Cerebellar nuclear complex (tissue), 1 donor: Measurements from ENCODE around the gene SPOCK1.

ENCODE experiments used
- DNase-seq, 2 experiments: peaks; one replicate each; lab custom pipeline; 2025; lab: John Stamatoyannopoulos, UW

The SPOCK1 gene

GRCh38 chr5:137071526-137071925 is 427.6 kb downstream of the SPOCK1 start:
- no peak for DNase-seq

- no peak for DNase-seq
Observed at GRCh38 chr5:137070521-137070920, 428.6 kb downstream of the SPOCK1 start.

- no peak for DNase-seq
Observed at GRCh38 chr5:137069358-137069757, 429.8 kb downstream of the SPOCK1 start.

GRCh38 chr5:137061382-137061781 is 437.7 kb downstream of the SPOCK1 start:
- no peak for DNase-seq

- no peak for DNase-seq
Observed at GRCh38 chr5:137058089-137058488, 441.0 kb downstream of the SPOCK1 start.

GRCh38 chr5:137056676-137057075 is 442.4 kb downstream of the SPOCK1 start:
- no peak for DNase-seq

GRCh38 chr5:137055271-137055872 is 443.8 kb downstream of the SPOCK1 start:
- DNase-seq: no peak

- DNase-seq: no peak
Observed at GRCh38 chr5:137054792-137055191, 444.3 kb downstream of the SPOCK1 start.

- DNase-seq: no peak
Observed at GRCh38 chr5:137054335-137054734, 444.8 kb downstream of the SPOCK1 start.

- no peak for DNase-seq
Observed at GRCh38 chr5:137051161-137051560, 448.0 kb downstream of the SPOCK1 start.

GRCh38 chr5:137040641-137041340 is 458.3 kb downstream of the SPOCK1 start:
- no peak for DNase-seq

- peak in 1 of 2 experiments; percentile 47 for DNase-seq
Observed at GRCh38 chr5:137040024-137040423, 459.1 kb downstream of the SPOCK1 start.

- DNase-seq: no peak
Observed at GRCh38 chr5:137037848-137038247, 461.3 kb downstream of the SPOCK1 start.

- no peak for DNase-seq
Observed at GRCh38 chr5:137036640-137037039, 462.5 kb downstream of the SPOCK1 start.

GRCh38 chr5:137035480-137035878 is 463.6 kb downstream of the SPOCK1 start:
- DNase-seq: no peak

GRCh38 chr5:137034764-137035479 is 464.2 kb downstream of the SPOCK1 start:
- DNase-seq: no peak

GRCh38 chr5:137034213-137034612 is 464.9 kb downstream of the SPOCK1 start:
- no peak for DNase-seq

- no peak for DNase-seq
Observed at GRCh38 chr5:137032929-137033328, 466.2 kb downstream of the SPOCK1 start.

GRCh38 chr5:137027758-137028157 is 471.4 kb downstream of the SPOCK1 start:
- DNase-seq: no peak

GRCh38 chr5:137026296-137026695 is 472.8 kb downstream of the SPOCK1 start:
- DNase-seq: no peak

- DNase-seq: no peak
Observed at GRCh38 chr5:137024044-137024443, 475.1 kb downstream of the SPOCK1 start.

GRCh38 chr5:137023371-137023770 is 475.8 kb downstream of the SPOCK1 start:
- no peak for DNase-seq

GRCh38 chr5:137022725-137023124 is 476.4 kb downstream of the SPOCK1 start:
- no peak for DNase-seq
